C4-2B (cell line): ENCODE measurements around the gene PARVB.

Source experiments
- CTCF ChIP-seq: fragments of 450-650 bp; conservative IDR thresholded peaks from 2 replicates; pipeline ENCODE4 v1.5.1; 2017; ENCODE audit warnings: mild to moderate bottlenecking
- ZFX ChIP-seq: fragments of 450-650 bp; IDR thresholded peaks from 2 replicates; pipeline ENCODE4 v1.6.1; 2017

- TF ChIP-seq CTCF (no peak), ZFX (no peak)
Measured at GRCh38 chr22:44158816-44159215, 134.7 kb downstream of the PARVB start.
